Pancreas (tissue), 10 donors: Measurements from ENCODE around the gene LCORL. TPM values are rescaled to one million over a fixed set of nuclear protein-coding genes. Genes with fewer than 3 reads are reported as not detected.

Source experiments
- ATAC-seq, 4 donors: fragments of 200-7000 bp; cut with Tn5 transposase; one replicate each; pipeline versions ENCODE4 v1.8.0 to v1.9.1; 2020; ENCODE audit warnings: mild to moderate bottlenecking in 4 of 4, moderate library complexity in 4 of 4
- DNase-seq, 6 donors: peaks; one replicate each; pipeline ENCODE4 v3.0.0-alpha.2; 2020
- FAIRE-seq: peaks from 2 replicates; lab custom pipeline; 2012; peaks lifted over from hg19 to GRCh38; lab: Jason Lieb, UNC
- H3K27ac ChIP-seq, 4 donors: fragments of 200-600 bp; sonication (generic); 1 replicate in 3 of 4; 2 replicates in 1 of 4; pipeline versions ENCODE4 v1.5.0 to v1.8.0; 2020
- H3K27me3 ChIP-seq, 4 donors: fragments of 200-600 bp; one replicate each; pipeline ENCODE4 v1.8.0; 2021
- H3K36me3 ChIP-seq, 3 donors: fragments of 200-600 bp; sonication (generic) in 1 of 3; one replicate each; pipeline versions ENCODE4 v1.5.0 to v1.8.0; 2020 to 2021
- H3K4me1 ChIP-seq, 3 donors: fragments of 200-600 bp; one replicate each; pipeline ENCODE4 v1.8.0; 2021
- H3K4me3 ChIP-seq, 4 donors: fragments of 200-600 bp; sonication (generic) in 2 of 4; one replicate each; pipeline versions ENCODE4 v1.5.0 to v1.8.0; 2020 to 2021
- H3K9me3 ChIP-seq, 4 donors: fragments of 200-600 bp; one replicate each; pipeline ENCODE4 v1.8.0; 2021
- CTCF ChIP-seq, 4 donors: fragments of 200-600 bp; sonication (generic) in 3 of 4; IDR thresholded peaks; one replicate each; pipeline versions ENCODE4 v1.5.0 to v1.8.0; 2021; ENCODE audit warnings: antibody characterized with exemption in 4 of 4
- WGBS, 2 donors: extraction: QIAGEN DNeasy Blood & Tissue Kit; methylation state at CpG; one replicate each; pipeline ENCODE4 v1.1.7; 2013; 5-methylcytosine and 5-hydroxymethylcytosine counted together
- intact Hi-C, 3 donors: fragments of 100-400 bp; cut with DNase I; formaldehyde crosslinking; loops; one replicate each; pipeline versions ENCODE4 v1.11.1 to v1.14.2; 2022
- polyA plus RNA-seq, 2 donors: library from polyadenylated mRNA; stranded (reverse); fragments of 200-250 nt; gene quantifications; one replicate each; pipeline ENCODE4 v1.2.3, GENCODE V29; 2013
- total RNA-seq, 6 donors: library from RNA; stranded (reverse); fragmentation: NEBNext Ultra II Directional in 4 of 6; extraction: Animal tissue kit (Norgen Biotek cat#: 25700) in 4 of 6; gene quantifications; one replicate each; pipeline versions ENCODE4 v1.2.1 to v1.2.4, GENCODE V29; 2021 to 2023
- donor health status: healthy with polysubstance abuse.
- donor health status: DM: no; HTN: no; CAD: no; lungs with moderate emphysema.
- donor health status: DM: no; HTN: no; CAD: no.
- donor health status: control.
- donor health status: control.
- donor health status: Bipolar disorder and iron deficiency.
- donor health status: DM: yes; HTN: yes; CAD: no.
- donor health status: DM: no; HTN: no; CAD: no.
- donor health status: DM: no; HTN: no; CAD: no.
- donor health status: DM: yes; HTN: yes; CAD: no.

Gene LCORL
- total and polyA plus RNA-seq, 8 donors = 1.7 to 11.8 (median 5.3) TPM

- WGBS, 2 donors = 100% methylated on average over 2 of the region's 2 CpGs
- H3K4me1 ChIP-seq = no peaks in the 10 kb centered on the region
- H3K27me3 ChIP-seq = no peaks in the 10 kb centered on the region
- no peak overlapping the region for H3K27ac ChIP-seq
- no peaks in the 10 kb centered on the region for H3K36me3 ChIP-seq
- TF ChIP-seq CTCF (IDR thresholded peaks at IDR 0.05) = no peak
- intact Hi-C loops = no loop called here
- FAIRE-seq = no peak
- H3K9me3 ChIP-seq = no peaks in the 10 kb centered on the region
- no peak for DNase-seq
- no peak overlapping the region for H3K4me3 ChIP-seq
- ATAC-seq = no peak
Measured at GRCh38 chr4:17985832-17986231, 35.7 kb downstream of the LCORL start.

DNA sequence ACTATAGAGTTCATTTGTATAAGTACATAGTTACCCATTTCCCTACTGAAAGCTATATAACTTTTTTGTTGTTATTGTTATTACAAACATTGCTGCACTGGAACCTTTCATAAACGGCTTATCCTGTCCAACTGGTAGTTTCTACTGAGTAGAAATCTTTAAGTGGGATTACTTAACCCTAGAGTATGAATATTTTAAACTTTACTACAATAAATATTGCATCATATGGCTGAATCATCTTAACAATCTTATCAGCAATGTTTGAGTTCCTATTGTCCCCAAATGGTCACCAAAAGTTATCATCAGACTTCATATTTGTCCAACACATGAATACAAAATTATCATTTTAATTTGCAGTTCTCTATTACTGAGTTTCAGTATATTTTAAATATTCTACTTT lies 40.5 kb downstream of the LCORL start:
- Histone ChIP-seq H3K27ac (no peak overlapping the region), H3K4me3 (no peak overlapping the region), H3K9me3 (no peaks in the 10 kb centered on the region), H3K4me1 (no peaks in the 10 kb centered on the region), H3K36me3 (no peaks in the 10 kb centered on the region), H3K27me3 (no peaks in the 10 kb centered on the region)
- no peak for ATAC-seq
- intact Hi-C loops = no loop called here
- whole genome bisulfite sequencing, 2 donors = 87 to 88% methylated on average over 1 of the region's 1 CpG
- no peak for TF ChIP-seq CTCF (IDR thresholded peaks at IDR 0.05)
- DNase-seq = no peak
- FAIRE-seq = no peak

DNA sequence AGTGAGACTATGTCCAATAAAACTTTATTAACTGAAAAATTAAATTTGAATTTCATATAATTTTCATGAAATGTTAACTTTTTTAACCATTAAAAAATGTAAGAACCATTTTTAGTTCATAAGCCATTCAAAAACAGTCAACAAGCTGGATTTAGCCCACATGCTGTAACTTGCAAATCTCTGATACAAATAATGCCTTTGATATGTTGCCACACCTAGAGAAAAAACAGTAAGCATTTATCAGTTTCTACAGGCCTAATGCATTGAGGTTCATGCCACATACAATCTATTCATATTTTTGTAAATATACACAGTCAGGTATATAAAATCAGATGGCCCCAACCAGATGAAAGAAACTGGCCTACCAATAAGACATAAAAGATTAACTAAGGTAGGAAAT lies 52.8 kb downstream of the LCORL start:
- DNase-seq (no peak), ATAC-seq (no peak), FAIRE-seq (no peak)
- no peak overlapping the region for H3K27ac ChIP-seq
- H3K36me3 ChIP-seq = no peaks in the 10 kb centered on the region
- intact Hi-C loops = no loop called here
- no peaks in the 10 kb centered on the region for H3K9me3 ChIP-seq
- no peak for TF ChIP-seq CTCF (IDR thresholded peaks at IDR 0.05)
- no peaks in the 10 kb centered on the region for H3K27me3 ChIP-seq
- no peak overlapping the region for H3K4me3 ChIP-seq
- H3K4me1 ChIP-seq = peaks cover 0 to 8% (median 0%) of the 10 kb centered on the region in 3 donors

GRCh38 chr4:17967078-17967477 lies 54.5 kb downstream of the LCORL start:
- DNase-seq (no peak), ATAC-seq (no peak), FAIRE-seq (no peak)
- Histone ChIP-seq H3K27ac (no peak overlapping the region), H3K36me3 (no peaks in the 10 kb centered on the region), H3K9me3 (no peaks in the 10 kb centered on the region), H3K4me1 (peaks cover 0 to 6% (median 3%) of the 10 kb centered on the region in 3 donors), H3K4me3 (no peak overlapping the region), H3K27me3 (no peaks in the 10 kb centered on the region)
- 88 to 95% methylated on average over 1 of the region's 1 CpG for WGBS, 2 donors
- intact Hi-C loops = no loop called here
- no peak for TF ChIP-seq CTCF (IDR thresholded peaks at IDR 0.05)

DNA sequence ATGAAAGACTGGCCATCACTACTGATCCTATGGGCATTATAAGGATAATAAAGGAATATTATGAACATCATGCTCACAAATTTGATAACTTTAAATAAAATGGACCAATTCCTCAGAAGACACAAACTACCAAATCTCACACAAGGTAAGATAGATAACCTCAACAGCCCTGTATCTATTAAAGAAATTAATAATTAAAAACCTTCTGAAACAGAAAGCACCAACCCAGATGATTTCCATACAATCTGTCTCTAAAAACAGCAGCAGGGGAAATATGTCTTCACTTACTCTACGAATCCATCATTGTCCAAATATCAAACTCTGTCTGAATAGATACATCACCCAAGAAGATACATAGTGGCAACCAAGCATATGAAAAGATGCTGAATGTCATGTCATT lies 55.2 kb downstream of the LCORL start:
- Histone ChIP-seq H3K4me3 (no peak overlapping the region), H3K36me3 (no peaks in the 10 kb centered on the region), H3K27ac (no peak overlapping the region), H3K4me1 (peaks cover 0 to 8% (median 4%) of the 10 kb centered on the region in 3 donors), H3K27me3 (no peaks in the 10 kb centered on the region), H3K9me3 (no peaks in the 10 kb centered on the region)
- no peak for TF ChIP-seq CTCF (IDR thresholded peaks at IDR 0.05)
- FAIRE-seq (no peak), ATAC-seq (no peak), DNase-seq (no peak)
- intact Hi-C loops = no loop called here
- 93 to 97% methylated on average over 1 of the region's 1 CpG for WGBS, 2 donors
